ENCODE results near the gene VAMP5.
"Not testable (repeated sequence)": the region's sequence is repeated elsewhere in the genome, so short reads cannot be mapped to it uniquely, and the experiment has no call there.

Gene VAMP5

GRCh38 chr2:85544915-85545779 lies 39.1 kb upstream of the VAMP5 start:
- H2AK5ac ChIP-seq (ENCODE audit: low read length, severe bottlenecking), result not testable (repeated sequence)

GRCh38 chr2:85545780-85546240 lies 38.4 kb upstream of the VAMP5 start:
- Histone ChIP-seq H2BK15ac (ENCODE audit: low read depth, poor library complexity, severe bottlenecking) (no peak overlapping the region), H4K91ac (ENCODE audit: low read length) (no peak overlapping the region), H2BK12ac (ENCODE audit: low read length in 2 of 2) (no peak overlapping the region), H3K79me1 (replicated peaks; ENCODE audit: low read length, poor library complexity, severe bottlenecking) (peaks cover 1% of the 10 kb centered on the region), H3K9me3 (ENCODE audit: control insufficient read depth, low read length) (no peaks in the 10 kb centered on the region), H3K27me3 (ENCODE audit: control insufficient read depth in 1 of 2, insufficient read depth in 1 of 2, low read length in 2 of 2) (no peaks in the 10 kb centered on the region), H3K36me3 (ENCODE audit: control insufficient read depth in 1 of 2, insufficient read depth in 2 of 2, low read depth in 1 of 2, low read length in 2 of 2) (peaks cover 16 to 71% of the 10 kb centered on the region in 2 experiments), H3K23ac (ENCODE audit: low read length in 2 of 2) (no peak overlapping the region), H2BK120ac (ENCODE audit: low read depth, low read length) (no peak overlapping the region), H3K9ac (ENCODE audit: low read length) (peak overlapping the region; percentile 99), H3K4me1 (ENCODE audit: control insufficient read depth, insufficient read depth, low read depth, low read length) (peaks cover 8% of the 10 kb centered on the region), H3K14ac (ENCODE audit: low read length in 2 of 2) (no peak overlapping the region), H3K4me2 (ENCODE audit: low read length, poor library complexity, severe bottlenecking) (no peak overlapping the region), H3K27ac (ENCODE audit: low read length, poor library complexity, severe bottlenecking) (no peak overlapping the region), H3K4me3 (ENCODE audit: insufficient read depth in 1 of 2, low read depth in 1 of 2, low read length in 2 of 2) (no peak overlapping the region), H2BK5ac (ENCODE audit: low read depth, low read length, poor library complexity, severe bottlenecking) (no peak overlapping the region), H4K8ac (ENCODE audit: low read length) (no peak overlapping the region), H2AK5ac (ENCODE audit: low read length, severe bottlenecking) (no peak overlapping the region), H2AFZ (ENCODE audit: low read depth, low read length) (no peak overlapping the region), H3K18ac (ENCODE audit: low read depth in 1 of 2, low read length in 2 of 2) (no peak overlapping the region), H3K4ac (ENCODE audit: low read depth in 1 of 2, low read length in 2 of 2) (no peak overlapping the region)
- DNase-seq, result no peak
- WGBS, result 96% methylated on average over 5 of the region's 5 CpGs

More at GRCh38 chr2:85544915-85545779, 39.1 kb upstream of the VAMP5 start:
- H2BK5ac ChIP-seq (ENCODE audit: low read depth, low read length, poor library complexity, severe bottlenecking); DNase-seq; H3K9me3 ChIP-seq (ENCODE audit: control insufficient read depth, low read length); H2BK120ac ChIP-seq (ENCODE audit: low read depth, low read length); H2BK12ac ChIP-seq (ENCODE audit: low read length in 2 of 2); H4K8ac ChIP-seq (ENCODE audit: low read length); H2AFZ ChIP-seq (ENCODE audit: low read depth, low read length); H4K91ac ChIP-seq (ENCODE audit: low read length); H3K4me2 ChIP-seq (ENCODE audit: low read length, poor library complexity, severe bottlenecking); H3K23ac ChIP-seq (ENCODE audit: low read length in 2 of 2); H3K4ac ChIP-seq (ENCODE audit: low read depth in 1 of 2, low read length in 2 of 2); H3K27ac ChIP-seq (ENCODE audit: low read length, poor library complexity, severe bottlenecking); H2BK15ac ChIP-seq (ENCODE audit: low read depth, poor library complexity, severe bottlenecking); H3K14ac ChIP-seq (ENCODE audit: low read length in 2 of 2); H3K4me3 ChIP-seq (ENCODE audit: insufficient read depth in 1 of 2, low read depth in 1 of 2, low read length in 2 of 2); H3K79me1 ChIP-seq (replicated peaks; ENCODE audit: low read length, poor library complexity, severe bottlenecking); H3K4me1 ChIP-seq (ENCODE audit: control insufficient read depth, insufficient read depth, low read depth, low read length); H3K27me3 ChIP-seq (ENCODE audit: control insufficient read depth in 1 of 2, insufficient read depth in 1 of 2, low read length in 2 of 2); H3K18ac ChIP-seq (ENCODE audit: low read depth in 1 of 2, low read length in 2 of 2): not testable (repeated sequence)
- Histone ChIP-seq H3K36me3 (ENCODE audit: control insufficient read depth in 1 of 2, insufficient read depth in 2 of 2, low read depth in 1 of 2, low read length in 2 of 2) (peaks cover 13 to 71% of the 10 kb centered on the region in 2 experiments), H3K9ac (ENCODE audit: low read length) (peak overlapping the region; percentile 99)
- WGBS, result 95% methylated on average over 1 of the region's 5 CpGs

- no peak for DNase-seq
- peak overlapping the region; percentile 51 for H2AK5ac ChIP-seq (ENCODE audit: low read length, severe bottlenecking)
- H2BK15ac ChIP-seq (ENCODE audit: low read depth, poor library complexity, severe bottlenecking), result no peak overlapping the region
- peaks cover 7% of the 10 kb centered on the region for H3K79me1 ChIP-seq (replicated peaks; ENCODE audit: low read length, poor library complexity, severe bottlenecking)
- H3K14ac ChIP-seq (ENCODE audit: low read length in 2 of 2), result no peak overlapping the region
- peaks cover 8% of the 10 kb centered on the region for H3K4me1 ChIP-seq (ENCODE audit: control insufficient read depth, insufficient read depth, low read depth, low read length)
- no peak overlapping the region for H2BK5ac ChIP-seq (ENCODE audit: low read depth, low read length, poor library complexity, severe bottlenecking)
- H3K18ac ChIP-seq (ENCODE audit: low read depth in 1 of 2, low read length in 2 of 2), result no peak overlapping the region
- peak overlapping the region; percentile 14 for H3K9ac ChIP-seq (ENCODE audit: low read length)
- H4K91ac ChIP-seq (ENCODE audit: low read length), result no peak overlapping the region
- H3K27me3 ChIP-seq (ENCODE audit: control insufficient read depth in 1 of 2, insufficient read depth in 1 of 2, low read length in 2 of 2), result no peaks in the 10 kb centered on the region
- H3K27ac ChIP-seq (ENCODE audit: low read length, poor library complexity, severe bottlenecking), result peak overlapping the region; percentile 38
- no peak overlapping the region for H2BK12ac ChIP-seq (ENCODE audit: low read length in 2 of 2)
- H3K23ac ChIP-seq (ENCODE audit: low read length in 2 of 2), result no peak overlapping the region
- H3K9me3 ChIP-seq (ENCODE audit: control insufficient read depth, low read length), result no peaks in the 10 kb centered on the region
- WGBS, result 100% methylated on average over 1 of the region's 1 CpG
- no peak overlapping the region for H2BK120ac ChIP-seq (ENCODE audit: low read depth, low read length)
- H3K4ac ChIP-seq (ENCODE audit: low read depth in 1 of 2, low read length in 2 of 2), result no peak overlapping the region
- H3K4me3 ChIP-seq (ENCODE audit: insufficient read depth in 1 of 2, low read depth in 1 of 2, low read length in 2 of 2), result no peak overlapping the region
- H2AFZ ChIP-seq (ENCODE audit: low read depth, low read length), result no peak overlapping the region
- peaks cover 24 to 71% of the 10 kb centered on the region in 2 experiments for H3K36me3 ChIP-seq (ENCODE audit: control insufficient read depth in 1 of 2, insufficient read depth in 2 of 2, low read depth in 1 of 2, low read length in 2 of 2)
- no peak overlapping the region for H4K8ac ChIP-seq (ENCODE audit: low read length)
- H3K4me2 ChIP-seq (ENCODE audit: low read length, poor library complexity, severe bottlenecking), result no peak overlapping the region
Measured at GRCh38 chr2:85547089-85547858, 37.0 kb upstream of the VAMP5 start.
